Body of pancreas (tissue), 4 donors: ENCODE results near the gene VASP. TPM values are rescaled to one million over a fixed set of nuclear protein-coding genes. Genes with fewer than 3 reads are reported as not detected.
A peak's percentile ranks its signal among the peaks of the same experiment; 100 is the strongest.

Source experiments
- ATAC-seq: fragments of 150-250 bp; one replicate; pipeline ENCODE4 v1.9.1; 2016
- DNase-seq, 4 donors: peaks; one replicate each; pipeline ENCODE4 v3.0.0-alpha.2; 2019
- H3K27ac ChIP-seq, 4 donors: fragments of 200-600 bp; sonication (generic); 1 replicate in 3 of 4; 2 replicates in 1 of 4; pipeline versions ENCODE4 v1.5.1 to v1.6.1; 2016 to 2019; ENCODE audit warnings: mild to moderate bottlenecking in 1 of 4, mixed read lengths in 1 of 4, moderate library complexity in 1 of 4
- H3K27me3 ChIP-seq, 2 donors: fragments of 200-600 bp; sonication (generic); one replicate each; pipeline ENCODE4 v1.6.0; 2016; ENCODE audit warnings: mild to moderate bottlenecking in 1 of 2
- H3K36me3 ChIP-seq, 2 donors: fragments of 200-600 bp; sonication (generic); replicated peaks in 1 of 2; 2 replicates each; pipeline ENCODE4 v1.5.1; 2016; ENCODE audit warnings: low read depth in 2 of 2; ENCODE audit not compliant: insufficient read depth in 1 of 2
- H3K4me1 ChIP-seq: fragments of 200-600 bp; sonication (generic); one replicate; pipeline ENCODE4 v1.6.0; 2016
- H3K4me3 ChIP-seq, 2 donors: fragments of 200-600 bp; sonication (generic); 1 replicate in 1 of 2; 2 replicates in 1 of 2; pipeline ENCODE4 v1.5.1; 2016 to 2019
- H3K9me3 ChIP-seq, 3 donors: fragments of 200-600 bp; sonication (generic); 1 replicate in 2 of 3; 2 replicates in 1 of 3; pipeline ENCODE4 v1.5.1; 2016
- POLR2A ChIP-seq, 3 donors: fragments of 450-650 bp; IDR thresholded peaks; one replicate each; pipeline ENCODE4 v1.6.1; 2016; ENCODE audit warnings: antibody characterized with exemption in 3 of 3, mild to moderate bottlenecking in 2 of 3
- WGBS, 2 donors: methylation state at CpG; one replicate each; pipeline ENCODE4 v1.1.5; 2017; 5-methylcytosine and 5-hydroxymethylcytosine counted together
- intact Hi-C: fragments of 100-400 bp; cut with DNase I; formaldehyde crosslinking; loops from one replicate; pipeline ENCODE4 v1.15.1; 2023
- total RNA-seq, 2 donors: library from RNA; depleted of rRNA; stranded (reverse); fragments of >200 nt; gene quantifications; one replicate each; pipeline ENCODE4 v1.1.0, GENCODE V29; 2016
- TF ChIP-seq, protein P1 (sequence below), 7 experiments: fragments of 450-650 bp in 4 of 7; fragments of 200-600 bp in 3 of 7; sonication (generic) in 3 of 7; IDR thresholded peaks; one replicate each; pipeline ENCODE4 v1.5.1; 2016 to 2019; ENCODE audit warnings: antibody characterized with exemption in 7 of 7

VASP gene
- total RNA-seq, 2 donors from 2014 or later, result 27.0 to 29.7 TPM

DNA sequence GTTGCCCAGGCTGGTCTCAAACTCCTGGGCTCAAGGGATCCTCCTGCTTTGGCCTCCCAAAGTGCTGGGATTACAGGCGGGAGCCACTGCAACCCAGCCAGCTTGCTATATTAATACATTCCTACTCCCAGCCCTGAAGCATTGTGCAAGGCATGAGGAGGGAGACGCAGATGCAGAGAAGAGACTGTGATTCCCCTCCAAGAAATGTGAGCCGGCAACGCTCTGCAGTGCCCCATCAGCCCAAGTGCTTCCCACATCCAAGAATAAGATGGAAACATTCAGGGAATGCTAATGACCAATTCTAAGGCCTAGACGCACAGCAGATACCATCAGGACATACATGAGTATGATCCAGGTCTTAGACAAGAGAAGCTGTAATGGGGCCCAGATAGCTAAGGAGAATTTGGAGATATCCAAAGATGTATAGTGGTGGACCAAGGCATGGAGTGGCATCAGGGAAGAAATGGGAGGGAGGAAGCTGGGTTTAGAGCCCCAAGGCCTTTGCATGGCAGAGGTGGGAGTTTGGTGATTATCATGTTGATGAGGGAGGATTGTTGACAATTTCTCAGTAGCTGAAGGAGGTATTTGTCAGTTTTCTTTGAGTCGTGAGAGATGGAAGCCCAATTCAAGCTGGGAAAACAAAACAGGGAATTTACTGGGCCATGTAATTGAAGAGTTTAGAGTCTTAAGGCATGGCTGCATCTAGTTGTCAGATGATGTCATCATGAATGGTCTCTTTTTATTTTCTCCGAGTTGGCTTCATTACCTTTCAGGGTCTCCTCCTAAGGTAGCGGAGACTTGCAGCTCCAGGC lies 6.2 kb upstream of the VASP start:
- Histone ChIP-seq H3K4me1 (peaks cover 37% of the 10 kb centered on the region), H3K27me3 (no peaks in the 10 kb centered on the region), H3K4me3 (no peak overlapping the region), H3K27ac (no peak overlapping the region), H3K36me3 (no peaks in the 10 kb centered on the region), H3K9me3 (no peaks in the 10 kb centered on the region)
- 82% methylated on average over 8 of the region's 8 CpGs for WGBS, 2 donors
- no peak for ATAC-seq
- no peak for DNase-seq
- intact Hi-C loops, result no loop called here
- no peak for TF ChIP-seq POLR2A (IDR thresholded peaks at IDR 0.05)
- TF ChIP-seq, protein P1, sequence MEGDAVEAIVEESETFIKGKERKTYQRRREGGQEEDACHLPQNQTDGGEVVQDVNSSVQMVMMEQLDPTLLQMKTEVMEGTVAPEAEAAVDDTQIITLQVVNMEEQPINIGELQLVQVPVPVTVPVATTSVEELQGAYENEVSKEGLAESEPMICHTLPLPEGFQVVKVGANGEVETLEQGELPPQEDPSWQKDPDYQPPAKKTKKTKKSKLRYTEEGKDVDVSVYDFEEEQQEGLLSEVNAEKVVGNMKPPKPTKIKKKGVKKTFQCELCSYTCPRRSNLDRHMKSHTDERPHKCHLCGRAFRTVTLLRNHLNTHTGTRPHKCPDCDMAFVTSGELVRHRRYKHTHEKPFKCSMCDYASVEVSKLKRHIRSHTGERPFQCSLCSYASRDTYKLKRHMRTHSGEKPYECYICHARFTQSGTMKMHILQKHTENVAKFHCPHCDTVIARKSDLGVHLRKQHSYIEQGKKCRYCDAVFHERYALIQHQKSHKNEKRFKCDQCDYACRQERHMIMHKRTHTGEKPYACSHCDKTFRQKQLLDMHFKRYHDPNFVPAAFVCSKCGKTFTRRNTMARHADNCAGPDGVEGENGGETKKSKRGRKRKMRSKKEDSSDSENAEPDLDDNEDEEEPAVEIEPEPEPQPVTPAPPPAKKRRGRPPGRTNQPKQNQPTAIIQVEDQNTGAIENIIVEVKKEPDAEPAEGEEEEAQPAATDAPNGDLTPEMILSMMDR (IDR thresholded peaks at IDR 0.05), result no peak

DNA sequence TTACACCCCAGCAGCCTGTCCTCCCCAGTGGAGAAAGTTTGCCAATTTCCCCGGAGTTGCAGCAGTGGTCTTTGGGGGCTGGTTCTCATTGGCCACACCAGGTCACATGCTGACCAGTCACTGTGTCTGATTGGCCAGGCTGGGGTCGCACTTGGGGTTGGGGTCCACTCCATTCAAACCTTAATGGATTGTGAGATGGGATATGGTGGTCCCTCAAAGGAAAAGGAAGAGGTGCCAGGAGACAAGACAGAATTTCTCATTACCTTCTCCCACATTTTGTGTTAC lies 5.6 kb upstream of the VASP start:
- ATAC-seq (no peak), DNase-seq (no peak)
- 35 to 59% methylated on average over 2 of the region's 2 CpGs for WGBS, 2 donors
- Histone ChIP-seq H3K9me3 (no peaks in the 10 kb centered on the region), H3K4me3 (no peak overlapping the region), H3K27me3 (no peaks in the 10 kb centered on the region), H3K27ac (no peak overlapping the region), H3K4me1 (peaks cover 34% of the 10 kb centered on the region), H3K36me3 (no peaks in the 10 kb centered on the region)
- no peak for TF ChIP-seq POLR2A (IDR thresholded peaks at IDR 0.05)
- TF ChIP-seq, protein P1 (IDR thresholded peaks at IDR 0.05), result no peak
- intact Hi-C loops, result no loop called here

DNA sequence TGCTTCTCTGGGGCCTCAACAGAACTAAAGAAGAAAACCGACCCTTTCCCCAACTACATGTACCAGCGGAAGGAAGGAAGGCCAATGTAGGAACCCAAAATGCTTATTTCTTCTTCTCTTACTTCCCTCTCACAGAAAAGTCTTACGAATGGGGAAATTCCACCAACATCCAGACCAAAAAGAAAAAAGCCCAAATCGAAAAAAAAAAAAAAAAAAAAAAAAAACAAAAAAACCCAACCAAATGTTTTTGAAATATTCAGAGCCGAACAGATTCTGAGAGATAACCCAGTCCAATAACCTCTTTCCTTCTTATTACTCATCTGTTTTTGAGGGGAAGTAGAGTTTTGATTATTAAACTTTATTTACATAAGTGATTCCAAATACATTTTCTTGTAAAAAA lies 5.2 kb upstream of the VASP start:
- intact Hi-C loops, result no loop called here

DNA sequence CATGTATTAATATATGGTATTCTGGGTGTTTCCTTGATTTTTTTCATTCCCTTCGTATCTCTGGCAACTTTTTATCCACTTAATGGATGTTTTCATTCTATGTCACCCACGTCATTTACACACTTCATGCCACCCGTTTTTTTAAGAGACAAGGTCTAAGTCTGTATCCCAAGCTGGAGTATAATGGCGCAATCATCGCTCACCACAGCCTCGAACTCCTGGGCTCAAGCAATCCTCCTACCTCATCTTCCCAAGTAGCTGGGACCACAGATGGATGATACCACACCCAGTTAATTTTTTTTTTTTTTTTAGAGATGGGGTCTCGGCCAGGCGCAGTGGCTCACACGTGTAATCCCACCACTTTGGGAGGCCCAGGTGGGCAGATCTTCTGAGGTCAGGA lies 3.4 kb upstream of the VASP start:
- Histone ChIP-seq H3K9me3 (no peaks in the 10 kb centered on the region), H3K27me3 (no peaks in the 10 kb centered on the region), H3K36me3 (no peaks in the 10 kb centered on the region), H3K27ac (no peak overlapping the region), H3K4me1 (peaks cover 25% of the 10 kb centered on the region), H3K4me3 (no peak overlapping the region)
- TF ChIP-seq, protein P1 (IDR thresholded peaks at IDR 0.05), result no peak
- no peak for TF ChIP-seq POLR2A (IDR thresholded peaks at IDR 0.05)
- no peak for DNase-seq
- WGBS, 2 donors, result 77% methylated on average over 9 of the region's 9 CpGs
- intact Hi-C loops, result no loop called here
- no peak for ATAC-seq

More for the DNA sequence above, 5.2 kb upstream of the VASP start:
- no peaks in the 10 kb centered on the region for H3K27me3 ChIP-seq
- no peak for DNase-seq
- H3K27ac ChIP-seq, result peak overlapping the region in 1 of 4 donors; percentile 12
- no peak overlapping the region for H3K4me3 ChIP-seq
- TF ChIP-seq POLR2A (IDR thresholded peaks at IDR 0.05), result no peak
- TF ChIP-seq, protein P1 (IDR thresholded peaks at IDR 0.05), result no peak
- H3K9me3 ChIP-seq, result no peaks in the 10 kb centered on the region
- WGBS, 2 donors, result 64 to 65% methylated on average over 5 of the region's 5 CpGs
- no peak for ATAC-seq
- peaks cover 32% of the 10 kb centered on the region for H3K4me1 ChIP-seq
- H3K36me3 ChIP-seq, result no peaks in the 10 kb centered on the region
